ENCODE results near the gene NLGN2.
A peak's percentile ranks its signal among the peaks of the same experiment; 100 is the strongest.
"Not testable (repeated sequence)": the region's sequence is repeated elsewhere in the genome, so short reads cannot be mapped to it uniquely, and the experiment has no call there.

The NLGN2 gene

GRCh38 chr17:7407485-7408251 is at the start of gene NLGN2:
TSS of gene NLGN2 (plus strand) at chr17:7407845. CDS start at chr17:7408256, 411 bp downstream.
- no peak for DNase-seq (ENCODE audit: low read depth)

- no peak for DNase-seq (ENCODE audit: low read depth)
Measured at GRCh38 chr17:7361906-7362305, 45.7 kb upstream of the NLGN2 start.

- DNase-seq (ENCODE audit: low read depth) = no peak
Measured at GRCh38 chr17:7363311-7363710, 44.3 kb upstream of the NLGN2 start.

- not testable (repeated sequence) for DNase-seq (ENCODE audit: low read depth)
Measured at GRCh38 chr17:7365963-7366362, 41.7 kb upstream of the NLGN2 start.

- no peak for DNase-seq (ENCODE audit: low read depth)
Measured at GRCh38 chr17:7367083-7367482, 40.6 kb upstream of the NLGN2 start.

- DNase-seq (ENCODE audit: low read depth) = no peak
Measured at GRCh38 chr17:7367918-7368598, 39.6 kb upstream of the NLGN2 start.

- not testable (repeated sequence) for DNase-seq (ENCODE audit: low read depth)
Measured at GRCh38 chr17:7368599-7368994, 39.0 kb upstream of the NLGN2 start.

GRCh38 chr17:7369825-7370224 is 37.8 kb upstream of the NLGN2 start:
- DNase-seq (ENCODE audit: low read depth) = no peak

- DNase-seq (ENCODE audit: low read depth) = no peak
Measured at GRCh38 chr17:7370853-7371252, 36.8 kb upstream of the NLGN2 start.

- DNase-seq (ENCODE audit: low read depth) = no peak
Measured at GRCh38 chr17:7374353-7374752, 33.3 kb upstream of the NLGN2 start.

GRCh38 chr17:7379134-7379533 is 28.5 kb upstream of the NLGN2 start:
- DNase-seq (ENCODE audit: low read depth) = no peak

GRCh38 chr17:7380321-7380720 is 27.3 kb upstream of the NLGN2 start:
- peak; percentile 35 for DNase-seq (ENCODE audit: low read depth)

- DNase-seq (ENCODE audit: low read depth) = no peak
Measured at GRCh38 chr17:7380855-7381683, 26.6 kb upstream of the NLGN2 start, which contains the start of gene TNK1. TSS of gene TNK1 (plus strand) at chr17:7381089. CDS start at chr17:7382927, 1,838 bp downstream.

- no peak for DNase-seq (ENCODE audit: low read depth)
Measured at GRCh38 chr17:7382901-7383300, 24.7 kb upstream of the NLGN2 start.

GRCh38 chr17:7383371-7383741 is 24.3 kb upstream of the NLGN2 start:
- DNase-seq (ENCODE audit: low read depth) = no peak

- peak; percentile 28 for DNase-seq (ENCODE audit: low read depth)
Measured at GRCh38 chr17:7383742-7384488, 23.7 kb upstream of the NLGN2 start.

GRCh38 chr17:7384489-7385081 is 23.1 kb upstream of the NLGN2 start:
- no peak for DNase-seq (ENCODE audit: low read depth)

- no peak for DNase-seq (ENCODE audit: low read depth)
Measured at GRCh38 chr17:7388856-7389255, 18.8 kb upstream of the NLGN2 start.

GRCh38 chr17:7389924-7390910 is 17.4 kb upstream of the NLGN2 start:
- no peak for DNase-seq (ENCODE audit: low read depth)

GRCh38 chr17:7391307-7391706 is 16.3 kb upstream of the NLGN2 start:
- DNase-seq (ENCODE audit: low read depth) = no peak
